ENCODE results near the gene ATOH1.

Gene ATOH1

DNA sequence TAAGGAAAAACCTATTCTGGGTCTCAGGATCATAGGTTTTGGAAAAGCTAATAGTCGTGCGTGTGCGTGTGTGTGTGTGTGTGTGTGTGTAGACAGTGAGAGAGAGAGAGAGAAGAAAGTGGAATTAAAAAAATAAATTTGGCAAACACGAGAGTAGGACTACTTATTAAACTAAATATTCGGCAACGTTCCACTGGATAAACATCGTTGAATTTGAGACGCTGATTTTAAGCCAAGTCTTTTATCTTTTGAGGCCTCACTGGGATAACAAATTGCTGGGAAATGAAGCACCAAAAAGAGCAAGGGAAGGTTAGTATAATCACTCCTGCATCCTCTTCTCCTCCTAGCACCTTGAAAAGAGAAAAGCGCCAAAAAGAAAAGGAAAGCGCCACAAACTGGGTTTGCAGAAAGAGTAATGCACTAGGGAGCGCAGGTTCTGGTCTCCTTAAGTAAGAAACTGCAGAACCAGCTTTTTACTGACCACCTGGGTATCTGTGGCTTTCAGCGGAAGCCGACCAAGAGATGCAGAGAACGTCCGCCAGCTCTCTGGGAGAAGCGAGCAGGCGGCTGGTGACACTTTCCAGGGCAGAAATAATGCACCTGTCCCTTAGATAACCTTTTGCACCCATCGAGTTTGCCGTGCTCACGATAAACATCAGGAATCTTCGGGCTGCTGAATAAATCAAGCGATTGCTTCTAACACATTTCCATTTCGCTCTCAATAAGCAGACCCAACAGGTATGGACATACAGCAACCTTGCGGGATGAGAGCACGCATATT lies 3.4 kb downstream of the ATOH1 start:
- no peak for TF ChIP-seq PPARA (CRISPR knock-in tag; IDR thresholded peaks at IDR 0.05; ENCODE audit: borderline replicate concordance)
- TF ChIP-seq ZNF70 (CRISPR knock-in tag; IDR thresholded peaks at IDR 0.05): no peak
- no peak for TF ChIP-seq BACH2 (CRISPR knock-in tag; IDR thresholded peaks at IDR 0.05; ENCODE audit: borderline replicate concordance)
- TF ChIP-seq, protein P1, sequence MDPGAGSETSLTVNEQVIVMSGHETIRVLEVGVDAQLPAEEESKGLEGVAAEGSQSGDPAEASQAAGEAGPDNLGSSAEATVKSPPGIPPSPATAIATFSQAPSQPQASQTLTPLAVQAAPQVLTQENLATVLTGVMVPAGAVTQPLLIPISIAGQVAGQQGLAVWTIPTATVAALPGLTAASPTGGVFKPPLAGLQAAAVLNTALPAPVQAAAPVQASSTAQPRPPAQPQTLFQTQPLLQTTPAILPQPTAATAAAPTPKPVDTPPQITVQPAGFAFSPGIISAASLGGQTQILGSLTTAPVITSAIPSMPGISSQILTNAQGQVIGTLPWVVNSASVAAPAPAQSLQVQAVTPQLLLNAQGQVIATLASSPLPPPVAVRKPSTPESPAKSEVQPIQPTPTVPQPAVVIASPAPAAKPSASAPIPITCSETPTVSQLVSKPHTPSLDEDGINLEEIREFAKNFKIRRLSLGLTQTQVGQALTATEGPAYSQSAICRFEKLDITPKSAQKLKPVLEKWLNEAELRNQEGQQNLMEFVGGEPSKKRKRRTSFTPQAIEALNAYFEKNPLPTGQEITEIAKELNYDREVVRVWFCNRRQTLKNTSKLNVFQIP (CRISPR knock-in tag; IDR thresholded peaks at IDR 0.05; ENCODE audit: borderline replicate concordance, low read depth): no peak
- no peak for TF ChIP-seq TCF4 (CRISPR knock-in tag; IDR thresholded peaks at IDR 0.05; ENCODE audit: borderline replicate concordance)
- TF ChIP-seq SNAI2 (CRISPR knock-in tag; IDR thresholded peaks at IDR 0.05): no peak
- no peak for TF ChIP-seq ZNF565 (CRISPR knock-in tag; conservative IDR thresholded peaks at IDR 0.05; ENCODE audit: low read depth)
- no peak for TF ChIP-seq ZFP3 (CRISPR knock-in tag; IDR thresholded peaks at IDR 0.05)
- TF ChIP-seq OSR1 (CRISPR knock-in tag; IDR thresholded peaks at IDR 0.05): no peak
- ATAC-seq: no peak

DNA sequence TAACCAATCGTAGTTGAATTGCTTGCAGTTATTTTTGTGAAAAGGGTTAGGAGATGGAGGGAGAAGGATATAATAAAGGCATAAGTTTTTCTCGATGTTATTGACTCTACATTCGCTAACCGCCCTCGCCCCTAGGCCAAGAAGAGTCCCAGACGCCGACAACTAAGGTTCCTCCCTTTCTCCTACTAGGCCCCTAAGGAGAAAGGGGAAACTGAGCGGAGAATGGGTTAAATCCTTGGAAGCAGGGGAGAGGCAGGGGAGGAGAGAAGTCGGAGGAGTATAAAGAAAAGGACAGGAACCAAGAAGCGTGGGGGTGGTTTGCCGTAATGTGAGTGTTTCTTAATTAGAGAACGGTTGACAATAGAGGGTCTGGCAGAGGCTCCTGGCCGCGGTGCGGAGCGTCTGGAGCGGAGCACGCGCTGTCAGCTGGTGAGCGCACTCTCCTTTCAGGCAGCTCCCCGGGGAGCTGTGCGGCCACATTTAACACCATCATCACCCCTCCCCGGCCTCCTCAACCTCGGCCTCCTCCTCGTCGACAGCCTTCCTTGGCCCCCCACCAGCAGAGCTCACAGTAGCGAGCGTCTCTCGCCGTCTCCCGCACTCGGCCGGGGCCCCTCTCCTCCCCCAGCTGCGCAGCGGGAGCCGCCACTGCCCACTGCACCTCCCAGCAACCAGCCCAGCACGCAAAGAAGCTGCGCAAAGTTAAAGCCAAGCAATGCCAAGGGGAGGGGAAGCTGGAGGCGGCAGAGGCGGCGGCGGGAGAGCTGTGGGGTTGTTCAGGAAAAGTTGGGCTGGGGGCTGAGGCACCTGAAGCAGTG lies 5.9 kb downstream of the ATOH1 start:
- TF ChIP-seq GLIS3 (CRISPR knock-in tag; IDR thresholded peaks at IDR 0.05): no peak
- TF ChIP-seq ZFP3 (CRISPR knock-in tag; IDR thresholded peaks at IDR 0.05): no peak
- no peak for TF ChIP-seq ZNF565 (CRISPR knock-in tag; conservative IDR thresholded peaks at IDR 0.05; ENCODE audit: low read depth)
- no peak for TF ChIP-seq ISL1 (CRISPR knock-in tag; IDR thresholded peaks at IDR 0.05)
- TF ChIP-seq SNAI2 (CRISPR knock-in tag; IDR thresholded peaks at IDR 0.05): no peak
- TF ChIP-seq, protein P2, sequence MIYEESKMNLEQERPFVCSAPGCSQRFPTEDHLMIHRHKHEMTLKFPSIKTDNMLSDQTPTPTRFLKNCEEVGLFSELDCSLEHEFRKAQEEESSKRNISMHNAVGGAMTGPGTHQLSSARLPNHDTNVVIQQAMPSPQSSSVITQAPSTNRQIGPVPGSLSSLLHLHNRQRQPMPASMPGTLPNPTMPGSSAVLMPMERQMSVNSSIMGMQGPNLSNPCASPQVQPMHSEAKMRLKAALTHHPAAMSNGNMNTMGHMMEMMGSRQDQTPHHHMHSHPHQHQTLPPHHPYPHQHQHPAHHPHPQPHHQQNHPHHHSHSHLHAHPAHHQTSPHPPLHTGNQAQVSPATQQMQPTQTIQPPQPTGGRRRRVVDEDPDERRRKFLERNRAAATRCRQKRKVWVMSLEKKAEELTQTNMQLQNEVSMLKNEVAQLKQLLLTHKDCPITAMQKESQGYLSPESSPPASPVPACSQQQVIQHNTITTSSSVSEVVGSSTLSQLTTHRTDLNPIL (CRISPR knock-in tag; IDR thresholded peaks at IDR 0.05; ENCODE audit: low read depth): no peak
- TF ChIP-seq ZFP30 (CRISPR knock-in tag; IDR thresholded peaks at IDR 0.05): no peak
- TF ChIP-seq, protein P3, sequence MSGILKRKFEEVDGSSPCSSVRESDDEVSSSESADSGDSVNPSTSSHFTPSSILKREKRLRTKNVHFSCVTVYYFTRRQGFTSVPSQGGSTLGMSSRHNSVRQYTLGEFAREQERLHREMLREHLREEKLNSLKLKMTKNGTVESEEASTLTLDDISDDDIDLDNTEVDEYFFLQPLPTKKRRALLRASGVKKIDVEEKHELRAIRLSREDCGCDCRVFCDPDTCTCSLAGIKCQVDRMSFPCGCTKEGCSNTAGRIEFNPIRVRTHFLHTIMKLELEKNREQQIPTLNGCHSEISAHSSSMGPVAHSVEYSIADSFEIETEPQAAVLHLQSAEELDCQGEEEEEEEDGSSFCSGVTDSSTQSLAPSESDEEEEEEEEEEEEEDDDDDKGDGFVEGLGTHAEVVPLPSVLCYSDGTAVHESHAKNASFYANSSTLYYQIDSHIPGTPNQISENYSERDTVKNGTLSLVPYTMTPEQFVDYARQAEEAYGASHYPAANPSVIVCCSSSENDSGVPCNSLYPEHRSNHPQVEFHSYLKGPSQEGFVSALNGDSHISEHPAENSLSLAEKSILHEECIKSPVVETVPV (CRISPR knock-in tag; IDR thresholded peaks at IDR 0.05): no peak
- no peak for TF ChIP-seq TCF4 (CRISPR knock-in tag; IDR thresholded peaks at IDR 0.05; ENCODE audit: borderline replicate concordance)
- TF ChIP-seq, protein P4, sequence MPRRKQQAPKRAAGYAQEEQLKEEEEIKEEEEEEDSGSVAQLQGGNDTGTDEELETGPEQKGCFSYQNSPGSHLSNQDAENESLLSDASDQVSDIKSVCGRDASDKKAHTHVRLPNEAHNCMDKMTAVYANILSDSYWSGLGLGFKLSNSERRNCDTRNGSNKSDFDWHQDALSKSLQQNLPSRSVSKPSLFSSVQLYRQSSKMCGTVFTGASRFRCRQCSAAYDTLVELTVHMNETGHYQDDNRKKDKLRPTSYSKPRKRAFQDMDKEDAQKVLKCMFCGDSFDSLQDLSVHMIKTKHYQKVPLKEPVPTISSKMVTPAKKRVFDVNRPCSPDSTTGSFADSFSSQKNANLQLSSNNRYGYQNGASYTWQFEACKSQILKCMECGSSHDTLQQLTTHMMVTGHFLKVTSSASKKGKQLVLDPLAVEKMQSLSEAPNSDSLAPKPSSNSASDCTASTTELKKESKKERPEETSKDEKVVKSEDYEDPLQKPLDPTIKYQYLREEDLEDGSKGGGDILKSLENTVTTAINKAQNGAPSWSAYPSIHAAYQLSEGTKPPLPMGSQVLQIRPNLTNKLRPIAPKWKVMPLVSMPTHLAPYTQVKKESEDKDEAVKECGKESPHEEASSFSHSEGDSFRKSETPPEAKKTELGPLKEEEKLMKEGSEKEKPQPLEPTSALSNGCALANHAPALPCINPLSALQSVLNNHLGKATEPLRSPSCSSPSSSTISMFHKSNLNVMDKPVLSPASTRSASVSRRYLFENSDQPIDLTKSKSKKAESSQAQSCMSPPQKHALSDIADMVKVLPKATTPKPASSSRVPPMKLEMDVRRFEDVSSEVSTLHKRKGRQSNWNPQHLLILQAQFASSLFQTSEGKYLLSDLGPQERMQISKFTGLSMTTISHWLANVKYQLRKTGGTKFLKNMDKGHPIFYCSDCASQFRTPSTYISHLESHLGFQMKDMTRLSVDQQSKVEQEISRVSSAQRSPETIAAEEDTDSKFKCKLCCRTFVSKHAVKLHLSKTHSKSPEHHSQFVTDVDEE (CRISPR knock-in tag; IDR thresholded peaks at IDR 0.05): no peak
- TF ChIP-seq ARNTL (CRISPR knock-in tag; IDR thresholded peaks at IDR 0.05; ENCODE audit: borderline replicate concordance, low read depth): no peak
- TF ChIP-seq ZC3H10 (CRISPR knock-in tag; IDR thresholded peaks at IDR 0.05): no peak
- TF ChIP-seq PPARA (CRISPR knock-in tag; IDR thresholded peaks at IDR 0.05; ENCODE audit: borderline replicate concordance): no peak
- TF ChIP-seq, protein P5, sequence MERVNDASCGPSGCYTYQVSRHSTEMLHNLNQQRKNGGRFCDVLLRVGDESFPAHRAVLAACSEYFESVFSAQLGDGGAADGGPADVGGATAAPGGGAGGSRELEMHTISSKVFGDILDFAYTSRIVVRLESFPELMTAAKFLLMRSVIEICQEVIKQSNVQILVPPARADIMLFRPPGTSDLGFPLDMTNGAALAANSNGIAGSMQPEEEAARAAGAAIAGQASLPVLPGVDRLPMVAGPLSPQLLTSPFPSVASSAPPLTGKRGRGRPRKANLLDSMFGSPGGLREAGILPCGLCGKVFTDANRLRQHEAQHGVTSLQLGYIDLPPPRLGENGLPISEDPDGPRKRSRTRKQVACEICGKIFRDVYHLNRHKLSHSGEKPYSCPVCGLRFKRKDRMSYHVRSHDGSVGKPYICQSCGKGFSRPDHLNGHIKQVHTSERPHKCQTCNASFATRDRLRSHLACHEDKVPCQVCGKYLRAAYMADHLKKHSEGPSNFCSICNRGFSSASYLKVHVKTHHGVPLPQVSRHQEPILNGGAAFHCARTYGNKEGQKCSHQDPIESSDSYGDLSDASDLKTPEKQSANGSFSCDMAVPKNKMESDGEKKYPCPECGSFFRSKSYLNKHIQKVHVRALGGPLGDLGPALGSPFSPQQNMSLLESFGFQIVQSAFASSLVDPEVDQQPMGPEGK (CRISPR knock-in tag; IDR thresholded peaks at IDR 0.05; ENCODE audit: borderline replicate concordance): no peak
- TF ChIP-seq, protein P1 (CRISPR knock-in tag; IDR thresholded peaks at IDR 0.05; ENCODE audit: borderline replicate concordance, low read depth): no peak
- TF ChIP-seq ZNF70 (CRISPR knock-in tag; IDR thresholded peaks at IDR 0.05): no peak
- TF ChIP-seq RARB (CRISPR knock-in tag; IDR thresholded peaks at IDR 0.05): no peak
- ATAC-seq: no peak

Measured in SK-N-SH treated with all-trans-retinoic acid at 6 μM for 48 hours (cell line).